GM15510 (cell line): ENCODE data around the gene CRYBB2.

Source experiments
- POLR2A ChIP-seq: IDR thresholded peaks from 3 replicates; pipeline ENCODE4 v1.6.1; 2011; ENCODE audit warnings: borderline replicate concordance; ENCODE audit not compliant: insufficient read length; ENCODE audit errors: extremely low read depth

Gene CRYBB2

GRCh38 chr22:25219211-25219689, at the start of gene CRYBB2:
TSS of gene CRYBB2 (plus strand) at chr22:25219639. CDS start at chr22:25221430, 1,791 bp downstream.
- TF ChIP-seq POLR2A: no peak

- TF ChIP-seq POLR2A: no peak
These were observed 48.9 kb upstream of the CRYBB2 start for GRCh38 chr22:25170426-25170980.

- no peak for TF ChIP-seq POLR2A
These were observed 47.3 kb upstream of the CRYBB2 start for GRCh38 chr22:25172153-25172552.

GRCh38 chr22:25174156-25174887, 45.1 kb upstream of the CRYBB2 start:
- no peak for TF ChIP-seq POLR2A

- TF ChIP-seq POLR2A: no peak
These were observed 44.5 kb upstream of the CRYBB2 start for GRCh38 chr22:25174888-25175411.

- TF ChIP-seq POLR2A: no peak
These were observed 43.3 kb upstream of the CRYBB2 start for GRCh38 chr22:25176175-25176574.

GRCh38 chr22:25176799-25177198, 42.6 kb upstream of the CRYBB2 start:
- TF ChIP-seq POLR2A: no peak

GRCh38 chr22:25177226-25177625, 42.2 kb upstream of the CRYBB2 start:
- TF ChIP-seq POLR2A: no peak

- no peak for TF ChIP-seq POLR2A
These were observed 41.5 kb upstream of the CRYBB2 start for GRCh38 chr22:25177895-25178294.

- TF ChIP-seq POLR2A: no peak
These were observed 37.0 kb upstream of the CRYBB2 start for GRCh38 chr22:25182131-25183110.

GRCh38 chr22:25183949-25184619, 35.4 kb upstream of the CRYBB2 start:
- TF ChIP-seq POLR2A: no peak

- TF ChIP-seq POLR2A: no peak
These were observed 33.3 kb upstream of the CRYBB2 start for GRCh38 chr22:25186140-25186539.

- no peak for TF ChIP-seq POLR2A
These were observed 32.0 kb upstream of the CRYBB2 start for GRCh38 chr22:25187469-25187868.

- TF ChIP-seq POLR2A: no peak
These were observed 27.0 kb upstream of the CRYBB2 start for GRCh38 chr22:25192406-25192805.
